ENCODE data around the gene SALL1.

SALL1 gene

GRCh38 chr16:51155820-51156806 is 5.0 kb upstream of the SALL1 start:
- DNase-seq = no peak

- DNase-seq = no peak
These were observed 4.1 kb upstream of the SALL1 start for GRCh38 chr16:51155199-51155607.

- DNase-seq = no peak
These were observed 3.5 kb upstream of the SALL1 start for GRCh38 chr16:51154271-51155171.

GRCh38 chr16:51153577-51154031 is 2.5 kb upstream of the SALL1 start:
- DNase-seq = no peak

GRCh38 chr16:51152691-51153576 is 1.9 kb upstream of the SALL1 start:
- DNase-seq = no peak

GRCh38 chr16:51151961-51152663 is 1.0 kb upstream of the SALL1 start:
- DNase-seq = peak; percentile 83

- peak; percentile 45 for DNase-seq
These were observed 428 bp upstream of the SALL1 start for GRCh38 chr16:51151435-51151960.

GRCh38 chr16:51150165-51150887 is 744 bp downstream of the SALL1 start:
- DNase-seq = no peak

GRCh38 chr16:51149721-51150164 is 1.3 kb downstream of the SALL1 start:
- DNase-seq = no peak

- no peak for DNase-seq
These were observed 1.8 kb downstream of the SALL1 start for GRCh38 chr16:51149251-51149661.

GRCh38 chr16:51148678-51149228 is 2.3 kb downstream of the SALL1 start:
- DNase-seq = no peak

- DNase-seq = no peak
These were observed 3.0 kb downstream of the SALL1 start for GRCh38 chr16:51147776-51148677.

- DNase-seq = no peak
These were observed 4.7 kb downstream of the SALL1 start for GRCh38 chr16:51146256-51146924.

GRCh38 chr16:51144203-51144602 is 6.9 kb downstream of the SALL1 start:
- no peak for DNase-seq

GRCh38 chr16:51143196-51143977 is 7.7 kb downstream of the SALL1 start:
- DNase-seq = no peak

- no peak for DNase-seq
These were observed 9.5 kb downstream of the SALL1 start for GRCh38 chr16:51141541-51141940.

GRCh38 chr16:51141106-51141505 is 10.0 kb downstream of the SALL1 start:
- no peak for DNase-seq

GRCh38 chr16:51140112-51140511 is 11.0 kb downstream of the SALL1 start:
- DNase-seq = no peak

Data from DMS153 (cell line).